ENCODE data around the gene SYTL5.

GRCh38 chrX:38055170-38055847, 49.0 kb downstream of the SYTL5 start:
- TF ChIP-seq POLR2AphosphoS5 (IDR thresholded peaks at IDR 0.05; ENCODE audit: low read depth, low read length) (no peak), TAF1 (IDR thresholded peaks at IDR 0.05; ENCODE audit: low read depth, low read length) (no peak), POLR2A (IDR thresholded peaks at IDR 0.05; ENCODE audit: low read depth, low read length) (no peak)
